ENCODE results near the gene CLDN15. TPM values are rescaled to one million over a fixed set of nuclear protein-coding genes. Genes with fewer than 3 reads are reported as not detected.
"Not testable (repeated sequence)": the region's sequence is repeated elsewhere in the genome, so short reads cannot be mapped to it uniquely, and the experiment has no call there.

The CLDN15 gene
- total RNA-seq, 3 donors from 2014 or later: 14.6 to 23.7 (median 15.9) TPM

GRCh38 chr7:101208794-101209193 lies 28.8 kb downstream of the CLDN15 start:
- DNase-seq (no peak), ATAC-seq (no peak)
- Histone ChIP-seq H3K36me3 (ENCODE audit: low read depth) (peaks cover 5% of the 10 kb centered on the region), H3K4me1 (ENCODE audit: low read depth) (no peaks in the 10 kb centered on the region), H3K9me3 (no peaks in the 10 kb centered on the region), H3K4me3 (no peak overlapping the region)
- TF ChIP-seq, protein P1, sequence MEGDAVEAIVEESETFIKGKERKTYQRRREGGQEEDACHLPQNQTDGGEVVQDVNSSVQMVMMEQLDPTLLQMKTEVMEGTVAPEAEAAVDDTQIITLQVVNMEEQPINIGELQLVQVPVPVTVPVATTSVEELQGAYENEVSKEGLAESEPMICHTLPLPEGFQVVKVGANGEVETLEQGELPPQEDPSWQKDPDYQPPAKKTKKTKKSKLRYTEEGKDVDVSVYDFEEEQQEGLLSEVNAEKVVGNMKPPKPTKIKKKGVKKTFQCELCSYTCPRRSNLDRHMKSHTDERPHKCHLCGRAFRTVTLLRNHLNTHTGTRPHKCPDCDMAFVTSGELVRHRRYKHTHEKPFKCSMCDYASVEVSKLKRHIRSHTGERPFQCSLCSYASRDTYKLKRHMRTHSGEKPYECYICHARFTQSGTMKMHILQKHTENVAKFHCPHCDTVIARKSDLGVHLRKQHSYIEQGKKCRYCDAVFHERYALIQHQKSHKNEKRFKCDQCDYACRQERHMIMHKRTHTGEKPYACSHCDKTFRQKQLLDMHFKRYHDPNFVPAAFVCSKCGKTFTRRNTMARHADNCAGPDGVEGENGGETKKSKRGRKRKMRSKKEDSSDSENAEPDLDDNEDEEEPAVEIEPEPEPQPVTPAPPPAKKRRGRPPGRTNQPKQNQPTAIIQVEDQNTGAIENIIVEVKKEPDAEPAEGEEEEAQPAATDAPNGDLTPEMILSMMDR (IDR thresholded peaks at IDR 0.05): no peak
- intact Hi-C loops (cut with DNase I, micrococcal nuclease): no loop called here

- intact Hi-C loops (cut with DNase I, micrococcal nuclease): no loop called here
- no peak for ATAC-seq
- TF ChIP-seq, protein P1 (IDR thresholded peaks at IDR 0.05): no peak
- DNase-seq: no peak
- Histone ChIP-seq H3K36me3 (ENCODE audit: low read depth) (peaks cover 5% of the 10 kb centered on the region), H3K4me1 (ENCODE audit: low read depth) (no peaks in the 10 kb centered on the region), H3K9me3 (no peaks in the 10 kb centered on the region), H3K4me3 (no peak overlapping the region)
These were observed 30.1 kb downstream of the CLDN15 start for GRCh38 chr7:101207459-101207858.

DNA sequence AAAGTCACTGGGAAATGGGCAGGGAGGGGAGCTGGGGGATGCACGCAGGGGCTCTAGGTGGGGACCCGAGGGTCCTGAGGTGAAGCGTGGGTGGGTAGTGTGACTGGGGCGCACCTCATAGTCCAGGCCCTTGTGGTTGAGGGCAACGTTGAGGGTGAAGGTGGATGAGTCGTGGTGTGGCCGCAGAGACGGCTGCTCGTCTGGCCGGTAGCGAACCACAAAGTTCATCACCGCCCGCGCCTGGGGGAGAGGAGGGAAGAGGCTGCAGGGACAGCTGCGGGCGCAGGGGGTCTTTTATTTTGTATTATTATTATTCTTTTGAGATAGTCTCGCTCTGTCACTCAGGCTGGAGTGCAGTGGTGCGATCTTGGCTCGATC lies 30.9 kb downstream of the CLDN15 start:
- no peaks in the 10 kb centered on the region for H3K9me3 ChIP-seq
- H3K4me3 ChIP-seq: no peak overlapping the region
- TF ChIP-seq, protein P1 (IDR thresholded peaks at IDR 0.05): no peak
- ATAC-seq: no peak
- H3K4me1 ChIP-seq (ENCODE audit: low read depth): peaks cover 5% of the 10 kb centered on the region
- no peak for DNase-seq
- intact Hi-C loops (cut with DNase I, micrococcal nuclease): no loop called here
- peaks cover 5% of the 10 kb centered on the region for H3K36me3 ChIP-seq (ENCODE audit: low read depth)

- TF ChIP-seq, protein P1 (IDR thresholded peaks at IDR 0.05): no peak
- Histone ChIP-seq H3K36me3 (ENCODE audit: low read depth) (peaks cover 5% of the 10 kb centered on the region), H3K9me3 (no peaks in the 10 kb centered on the region), H3K4me3 (no peak overlapping the region), H3K4me1 (ENCODE audit: low read depth) (peaks cover 7% of the 10 kb centered on the region)
- ATAC-seq (no peak), DNase-seq (no peak)
- intact Hi-C loops (cut with DNase I, micrococcal nuclease): no loop called here
These were observed 31.5 kb downstream of the CLDN15 start for GRCh38 chr7:101205901-101206664.

GRCh38 chr7:101203740-101204738 lies 33.6 kb downstream of the CLDN15 start:
- intact Hi-C loops (cut with DNase I, micrococcal nuclease); DNase-seq; H3K36me3 ChIP-seq (ENCODE audit: low read depth); H3K4me3 ChIP-seq; H3K4me1 ChIP-seq (ENCODE audit: low read depth); H3K9me3 ChIP-seq; ATAC-seq: not testable (repeated sequence)

- intact Hi-C loops (cut with DNase I, micrococcal nuclease): no loop called here
- no peaks in the 10 kb centered on the region for H3K9me3 ChIP-seq
- H3K4me3 ChIP-seq: no peak overlapping the region
- H3K4me1 ChIP-seq (ENCODE audit: low read depth): peaks cover 9% of the 10 kb centered on the region
- ATAC-seq (no peak), DNase-seq (no peak)
- no peaks in the 10 kb centered on the region for H3K36me3 ChIP-seq (ENCODE audit: low read depth)
- TF ChIP-seq, protein P1 (IDR thresholded peaks at IDR 0.05): no peak
These were observed 35.0 kb downstream of the CLDN15 start for GRCh38 chr7:101202603-101202918.
